Breast epithelium (tissue), 4 donors: ENCODE measurements around the gene AK6. TPM values are rescaled to one million over a fixed set of nuclear protein-coding genes. Genes with fewer than 3 reads are reported as not detected.

Source experiments
- DNase-seq, 2 donors: peaks; one replicate each; pipeline ENCODE4 v3.0.0-alpha.2; 2019; ENCODE audit warnings: low spot score in 2 of 2
- H3K27ac ChIP-seq, 2 donors: fragments of 200-600 bp; sonication (generic) in 1 of 2; one replicate each; pipeline ENCODE4 v1.5.1; 2016 to 2019; ENCODE audit warnings: mild to moderate bottlenecking in 1 of 2
- H3K27me3 ChIP-seq, 2 donors: fragments of 200-600 bp; sonication (generic) in 1 of 2; one replicate each; pipeline versions ENCODE4 v1.5.1 to v1.6.0; 2017 to 2019; ENCODE audit warnings: control low read depth in 1 of 2, mild to moderate bottlenecking in 1 of 2
- H3K36me3 ChIP-seq: fragments of 200-600 bp; one replicate; pipeline ENCODE4 v1.5.1; 2019
- H3K4me1 ChIP-seq, 2 donors: fragments of 200-600 bp; sonication (generic); one replicate each; pipeline ENCODE4 v1.5.1; 2016 to 2019; ENCODE audit warnings: control low read depth in 1 of 2
- H3K4me3 ChIP-seq, 3 donors: fragments of 200-600 bp; sonication (generic); 1 replicate in 2 of 3; 2 replicates in 1 of 3; pipeline ENCODE4 v1.5.1; 2016 to 2019; ENCODE audit warnings: mild to moderate bottlenecking in 3 of 3, moderate library complexity in 2 of 3
- H3K9me3 ChIP-seq, 2 donors: fragments of 200-600 bp; sonication (generic) in 1 of 2; one replicate each; pipeline ENCODE4 v1.5.1; 2016 to 2019; ENCODE audit warnings: control low read depth in 1 of 2
- POLR2A ChIP-seq: fragments of 450-650 bp; IDR thresholded peaks from one replicate; pipeline ENCODE4 v1.6.1; 2016; ENCODE audit warnings: antibody characterized with exemption, mild to moderate bottlenecking, moderate library complexity
- POLR2AphosphoS5 ChIP-seq, 3 donors: sonication (generic); formaldehyde crosslinking; IDR thresholded peaks; one replicate each; pipeline ENCODE4 v1.6.1; 2017; ENCODE audit warnings: antibody characterized with exemption in 3 of 3
- intact Hi-C: fragments of 100-400 bp; cut with DNase I; formaldehyde crosslinking; loops from one replicate; pipeline ENCODE4 v1.15.1; 2023; ENCODE audit warnings: low total_unique reads
- total RNA-seq, 3 donors: library from RNA; depleted of rRNA; stranded (reverse); fragments of >200 nt; gene quantifications; one replicate each; pipeline ENCODE4 v1.1.0, GENCODE V29; 2016
- TF ChIP-seq, protein P1 (sequence below), 3 donors: fragments of 450-650 bp; IDR thresholded peaks; one replicate each; pipeline ENCODE4 v1.5.1; 2016 to 2017; ENCODE audit warnings: antibody characterized with exemption in 3 of 3, mild to moderate bottlenecking in 3 of 3, moderate library complexity in 3 of 3

Gene AK6
- total RNA-seq, 3 donors from 2014 or later: 19.5 to 35.8 (median 25.6) TPM

DNA sequence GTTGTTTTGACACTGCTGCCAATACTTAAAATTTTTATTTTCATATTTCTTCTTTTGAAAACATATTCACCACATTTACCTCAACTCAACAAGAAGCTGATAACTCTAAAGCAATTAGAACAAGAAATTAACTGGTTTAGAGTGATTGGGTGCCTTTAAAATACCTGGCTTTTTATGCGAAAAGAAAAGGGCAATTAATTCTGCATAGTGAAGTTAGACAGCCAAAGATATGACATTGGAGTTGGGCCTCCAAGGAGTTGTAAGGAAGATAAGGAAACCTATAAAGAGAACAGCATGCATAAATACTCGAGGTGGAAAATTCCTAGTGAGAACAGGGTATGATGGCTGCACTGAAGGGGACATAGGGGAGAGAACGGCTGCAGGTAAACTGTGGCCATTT, 9.6 kb downstream of the AK6 start:
- Histone ChIP-seq H3K27ac (no peak overlapping the region), H3K4me3 (no peak overlapping the region), H3K4me1 (no peaks in the 10 kb centered on the region), H3K9me3 (no peaks in the 10 kb centered on the region), H3K27me3 (no peaks in the 10 kb centered on the region), H3K36me3 (no peaks in the 10 kb centered on the region)
- TF ChIP-seq POLR2A (no peak), POLR2AphosphoS5 (IDR thresholded peaks at IDR 0.05) (no peak)
- TF ChIP-seq, protein P1, sequence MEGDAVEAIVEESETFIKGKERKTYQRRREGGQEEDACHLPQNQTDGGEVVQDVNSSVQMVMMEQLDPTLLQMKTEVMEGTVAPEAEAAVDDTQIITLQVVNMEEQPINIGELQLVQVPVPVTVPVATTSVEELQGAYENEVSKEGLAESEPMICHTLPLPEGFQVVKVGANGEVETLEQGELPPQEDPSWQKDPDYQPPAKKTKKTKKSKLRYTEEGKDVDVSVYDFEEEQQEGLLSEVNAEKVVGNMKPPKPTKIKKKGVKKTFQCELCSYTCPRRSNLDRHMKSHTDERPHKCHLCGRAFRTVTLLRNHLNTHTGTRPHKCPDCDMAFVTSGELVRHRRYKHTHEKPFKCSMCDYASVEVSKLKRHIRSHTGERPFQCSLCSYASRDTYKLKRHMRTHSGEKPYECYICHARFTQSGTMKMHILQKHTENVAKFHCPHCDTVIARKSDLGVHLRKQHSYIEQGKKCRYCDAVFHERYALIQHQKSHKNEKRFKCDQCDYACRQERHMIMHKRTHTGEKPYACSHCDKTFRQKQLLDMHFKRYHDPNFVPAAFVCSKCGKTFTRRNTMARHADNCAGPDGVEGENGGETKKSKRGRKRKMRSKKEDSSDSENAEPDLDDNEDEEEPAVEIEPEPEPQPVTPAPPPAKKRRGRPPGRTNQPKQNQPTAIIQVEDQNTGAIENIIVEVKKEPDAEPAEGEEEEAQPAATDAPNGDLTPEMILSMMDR (IDR thresholded peaks at IDR 0.05): no peak
- DNase-seq: no peak
- intact Hi-C loops: no loop called here

DNA sequence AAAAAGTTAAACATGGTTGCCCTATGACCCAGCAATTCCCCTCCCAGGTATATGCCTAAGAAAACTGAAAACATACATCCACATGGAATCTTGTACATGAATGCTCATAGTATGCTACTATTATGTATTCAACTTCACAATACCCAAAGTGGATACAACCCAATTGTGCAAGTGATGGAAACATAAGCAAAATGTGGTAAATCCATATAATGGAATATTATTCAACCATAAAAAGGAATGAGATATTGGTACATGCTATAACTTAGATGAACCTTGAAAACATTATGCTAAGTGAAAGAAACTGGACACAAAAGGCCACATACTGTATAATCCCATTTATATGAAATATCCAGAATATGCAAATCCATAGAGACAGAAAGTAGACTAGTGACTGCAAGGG, 18.7 kb downstream of the AK6 start:
- Histone ChIP-seq H3K4me3 (no peak overlapping the region), H3K9me3 (no peaks in the 10 kb centered on the region), H3K36me3 (no peaks in the 10 kb centered on the region), H3K27me3 (no peaks in the 10 kb centered on the region), H3K27ac (no peak overlapping the region), H3K4me1 (no peaks in the 10 kb centered on the region)
- intact Hi-C loops: no loop called here
- TF ChIP-seq POLR2AphosphoS5 (IDR thresholded peaks at IDR 0.05) (no peak), POLR2A (no peak)
- TF ChIP-seq, protein P1 (IDR thresholded peaks at IDR 0.05): no peak
- no peak for DNase-seq

DNA sequence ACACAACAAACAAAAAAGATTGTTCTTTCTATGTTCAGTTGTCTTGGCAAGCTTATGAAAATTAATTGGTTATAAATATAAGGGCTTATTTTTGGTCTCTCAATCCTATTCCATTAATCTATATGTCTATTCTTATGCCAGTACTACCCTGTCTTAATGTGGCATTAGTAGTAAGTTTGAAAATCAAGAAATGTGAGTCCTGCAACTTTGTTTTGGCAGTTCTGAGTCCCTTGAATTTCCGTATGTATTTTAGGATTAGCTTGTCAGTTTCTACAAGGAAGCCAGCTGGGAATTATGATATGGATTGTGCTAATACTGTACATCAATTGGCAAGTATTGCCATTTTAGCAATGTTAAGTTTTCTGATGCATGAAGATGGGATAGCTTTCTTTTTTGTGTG, 26.2 kb downstream of the AK6 start:
- intact Hi-C loops: no loop called here
- no peak overlapping the region for H3K4me3 ChIP-seq
- no peak overlapping the region for H3K27ac ChIP-seq
- H3K4me1 ChIP-seq: no peaks in the 10 kb centered on the region
- TF ChIP-seq, protein P1 (IDR thresholded peaks at IDR 0.05): no peak
- TF ChIP-seq POLR2A: no peak
- no peak for TF ChIP-seq POLR2AphosphoS5 (IDR thresholded peaks at IDR 0.05)
- H3K27me3 ChIP-seq: no peaks in the 10 kb centered on the region
- DNase-seq: no peak
- no peaks in the 10 kb centered on the region for H3K9me3 ChIP-seq
- no peaks in the 10 kb centered on the region for H3K36me3 ChIP-seq

DNA sequence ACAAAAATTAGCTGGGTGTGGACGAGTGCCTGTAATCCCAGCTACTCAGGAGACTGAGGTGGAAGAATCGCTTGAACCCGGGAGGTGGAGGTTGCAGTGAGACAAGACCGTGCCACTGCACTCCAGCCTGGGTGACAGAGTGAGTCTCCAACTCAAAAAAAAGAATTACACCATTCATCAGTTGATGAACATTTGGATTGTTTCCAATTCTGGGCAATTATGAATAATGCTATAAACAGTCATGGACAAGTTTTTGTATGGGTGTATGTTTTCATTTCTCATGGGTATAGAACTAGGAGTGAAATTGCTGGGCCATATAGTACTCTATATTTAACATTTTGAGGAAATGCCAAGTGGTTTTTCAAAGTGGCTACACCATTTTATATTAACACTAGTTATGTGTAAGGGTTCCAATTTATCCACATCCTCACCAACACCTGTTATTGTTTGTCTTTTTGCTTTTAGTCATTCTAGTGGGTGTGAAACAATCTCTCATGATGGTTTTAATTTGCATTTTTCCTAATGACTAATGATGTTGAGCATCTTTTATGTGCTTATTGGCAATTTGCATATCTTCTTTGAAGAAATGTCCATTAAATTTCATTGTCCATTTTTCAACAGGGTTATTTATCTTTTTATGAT, 27.7 kb downstream of the AK6 start:
- intact Hi-C loops: no loop called here
- H3K4me3 ChIP-seq: no peak overlapping the region
- no peak for DNase-seq
- H3K4me1 ChIP-seq: no peaks in the 10 kb centered on the region
- no peaks in the 10 kb centered on the region for H3K36me3 ChIP-seq
- no peaks in the 10 kb centered on the region for H3K9me3 ChIP-seq
- TF ChIP-seq POLR2A (no peak), POLR2AphosphoS5 (IDR thresholded peaks at IDR 0.05) (no peak)
- TF ChIP-seq, protein P1 (IDR thresholded peaks at IDR 0.05): no peak
- no peak overlapping the region for H3K27ac ChIP-seq
- no peaks in the 10 kb centered on the region for H3K27me3 ChIP-seq

DNA sequence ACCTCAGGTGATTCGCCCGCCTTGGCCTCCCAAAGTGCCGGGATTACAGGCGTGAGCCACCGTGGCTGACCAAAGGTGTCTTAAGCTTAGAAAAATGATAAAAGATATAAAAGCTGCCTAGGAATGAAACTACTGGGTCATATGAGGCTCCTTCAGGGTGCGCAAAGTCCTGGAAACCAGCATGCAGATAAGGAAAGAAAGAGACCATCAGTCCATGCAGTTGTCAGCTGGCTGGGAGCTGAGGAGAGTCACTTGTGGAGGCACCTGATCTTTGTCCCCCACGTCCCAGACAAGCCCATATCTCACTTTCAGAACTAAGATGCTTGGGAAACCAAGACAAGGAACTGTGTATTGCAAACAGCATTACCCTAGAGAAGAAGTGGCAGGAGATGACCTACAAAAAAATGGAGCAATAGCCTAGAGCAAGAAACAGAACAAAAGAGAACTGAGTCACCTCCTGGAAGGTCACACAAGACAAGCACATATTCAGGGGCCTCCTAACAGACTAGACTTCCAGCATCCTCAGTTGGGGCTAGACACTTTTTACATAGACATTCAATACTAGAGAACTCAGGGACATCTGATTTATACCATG, 33.9 kb downstream of the AK6 start:
- DNase-seq: no peak
- Histone ChIP-seq H3K4me1 (no peaks in the 10 kb centered on the region), H3K36me3 (no peaks in the 10 kb centered on the region), H3K27me3 (no peaks in the 10 kb centered on the region), H3K4me3 (no peak overlapping the region), H3K9me3 (no peaks in the 10 kb centered on the region), H3K27ac (no peak overlapping the region)
- intact Hi-C loops: no loop called here
- TF ChIP-seq, protein P1 (IDR thresholded peaks at IDR 0.05): no peak
- no peak for TF ChIP-seq POLR2A
- TF ChIP-seq POLR2AphosphoS5 (IDR thresholded peaks at IDR 0.05): no peak
